Activated naive CD8-positive, alpha-beta T cell treated with anti-CD3 and anti-CD28 coated beads, Interleukin-2, amount 50 U/mL, for 16 hours (primary cell): ENCODE results near the gene PPP1R14B.
"Not testable (repeated sequence)": the region's sequence is repeated elsewhere in the genome, so short reads cannot be mapped to it uniquely, and the experiment has no call there.

ENCODE experiments used
- DNase-seq: peaks from one replicate; pipeline ENCODE4 v3.0.0-alpha.2; 2020; ENCODE audit warnings: low read depth, low spot score

The PPP1R14B gene

GRCh38 chr11:64260147-64260708, 13.5 kb upstream of the PPP1R14B start:
- DNase-seq: no peak

GRCh38 chr11:64259533-64260067, 12.9 kb upstream of the PPP1R14B start:
- DNase-seq: no peak

- DNase-seq: no peak
These were observed 12.3 kb upstream of the PPP1R14B start for GRCh38 chr11:64258946-64259532.

- DNase-seq: no peak
These were observed 11.6 kb upstream of the PPP1R14B start for GRCh38 chr11:64258356-64258755.

GRCh38 chr11:64256300-64256699, 9.6 kb upstream of the PPP1R14B start:
- DNase-seq: no peak

GRCh38 chr11:64255135-64256128, 8.7 kb upstream of the PPP1R14B start:
- DNase-seq: no peak

- DNase-seq: no peak
These were observed 7.6 kb upstream of the PPP1R14B start for GRCh38 chr11:64254326-64254725.

GRCh38 chr11:64253481-64253880, 6.7 kb upstream of the PPP1R14B start:
- no peak for DNase-seq

GRCh38 chr11:64253043-64253442, 6.3 kb upstream of the PPP1R14B start:
- no peak for DNase-seq

GRCh38 chr11:64252003-64252872, 5.5 kb upstream of the PPP1R14B start:
- DNase-seq: no peak

GRCh38 chr11:64251753-64252002, 4.9 kb upstream of the PPP1R14B start:
- no peak for DNase-seq

GRCh38 chr11:64251016-64251752, 4.4 kb upstream of the PPP1R14B start, which contains the start of gene PLCB3:
Gene PLCB3, plus strand, starts transcription at chr11:64251530. Its CDS starts 120 bp downstream, at chr11:64251650.
- DNase-seq: no peak

GRCh38 chr11:64250415-64251015, 3.8 kb upstream of the PPP1R14B start:
- DNase-seq: no peak

GRCh38 chr11:64249563-64250414, 3.0 kb upstream of the PPP1R14B start:
- no peak for DNase-seq

- no peak for DNase-seq
These were observed 2.3 kb upstream of the PPP1R14B start for GRCh38 chr11:64249038-64249437.

- no peak for DNase-seq
These were observed 1.8 kb upstream of the PPP1R14B start for GRCh38 chr11:64248578-64248977.

GRCh38 chr11:64247729-64248531, 1.2 kb upstream of the PPP1R14B start:
- DNase-seq: no peak

GRCh38 chr11:64246621-64246870, 197 bp downstream of the PPP1R14B start:
- DNase-seq: not testable (repeated sequence)
